Erythroblast (primary cell): Measurements from ENCODE around the gene CFAP77.

Source experiments
- GATA1 ChIP-seq: IDR thresholded peaks from 2 replicates; pipeline ENCODE4 v1.6.1; 2011; ENCODE audit warnings: low read depth, mild to moderate bottlenecking, control low read depth, low read length, moderate library complexity
- POLR2A ChIP-seq: IDR thresholded peaks from 2 replicates; pipeline ENCODE4 v1.6.1; 2011; ENCODE audit warnings: mild to moderate bottlenecking, low read length

- TF ChIP-seq POLR2A (no peak), GATA1 (no peak)
These were observed 5.7 kb upstream of the CFAP77 start for GRCh38 chr9:132404228-132404881.
